Measurements from ENCODE around the gene PLSCR3. TPM values are rescaled to one million over a fixed set of nuclear protein-coding genes. Genes with fewer than 3 reads are reported as not detected.
A peak's percentile ranks its signal among the peaks of the same experiment; 100 is the strongest.

The PLSCR3 gene
- total and polyA plus RNA-seq, 2 experiments from 2014 or later = 30.0 to 34.3 TPM

DNA sequence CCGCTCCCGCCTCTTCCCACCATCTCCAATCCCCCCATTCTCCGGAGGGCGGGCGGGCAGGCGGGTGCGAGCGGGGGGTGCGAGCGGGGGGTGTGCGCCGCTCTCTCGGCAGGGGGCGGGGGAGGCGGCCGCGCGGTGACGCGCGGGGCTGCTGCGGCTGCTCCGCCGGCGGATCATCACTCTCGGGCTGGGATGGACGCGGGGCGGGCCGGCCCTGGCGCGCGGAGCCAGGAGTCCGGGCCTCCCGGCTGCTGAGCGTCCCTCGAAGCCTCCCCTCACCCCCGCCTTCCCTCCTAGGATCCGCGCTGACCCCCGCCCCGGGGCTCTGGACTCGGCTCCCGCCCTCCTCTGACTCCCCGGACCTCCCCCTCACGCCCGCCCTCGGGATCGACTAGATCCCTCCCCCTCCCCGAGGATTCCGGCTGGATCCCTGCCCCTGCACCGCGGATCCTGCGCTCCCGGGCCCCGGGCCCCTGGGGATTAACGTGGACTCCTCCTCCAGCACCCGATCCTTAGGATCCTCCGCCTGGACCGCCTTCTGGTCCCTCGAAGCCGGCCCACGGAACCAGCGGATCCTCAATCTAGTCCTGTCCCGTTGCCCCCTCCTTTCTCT is 10.5 kb upstream of the PLSCR3 start (continued):
- TF ChIP-seq, protein P1, sequence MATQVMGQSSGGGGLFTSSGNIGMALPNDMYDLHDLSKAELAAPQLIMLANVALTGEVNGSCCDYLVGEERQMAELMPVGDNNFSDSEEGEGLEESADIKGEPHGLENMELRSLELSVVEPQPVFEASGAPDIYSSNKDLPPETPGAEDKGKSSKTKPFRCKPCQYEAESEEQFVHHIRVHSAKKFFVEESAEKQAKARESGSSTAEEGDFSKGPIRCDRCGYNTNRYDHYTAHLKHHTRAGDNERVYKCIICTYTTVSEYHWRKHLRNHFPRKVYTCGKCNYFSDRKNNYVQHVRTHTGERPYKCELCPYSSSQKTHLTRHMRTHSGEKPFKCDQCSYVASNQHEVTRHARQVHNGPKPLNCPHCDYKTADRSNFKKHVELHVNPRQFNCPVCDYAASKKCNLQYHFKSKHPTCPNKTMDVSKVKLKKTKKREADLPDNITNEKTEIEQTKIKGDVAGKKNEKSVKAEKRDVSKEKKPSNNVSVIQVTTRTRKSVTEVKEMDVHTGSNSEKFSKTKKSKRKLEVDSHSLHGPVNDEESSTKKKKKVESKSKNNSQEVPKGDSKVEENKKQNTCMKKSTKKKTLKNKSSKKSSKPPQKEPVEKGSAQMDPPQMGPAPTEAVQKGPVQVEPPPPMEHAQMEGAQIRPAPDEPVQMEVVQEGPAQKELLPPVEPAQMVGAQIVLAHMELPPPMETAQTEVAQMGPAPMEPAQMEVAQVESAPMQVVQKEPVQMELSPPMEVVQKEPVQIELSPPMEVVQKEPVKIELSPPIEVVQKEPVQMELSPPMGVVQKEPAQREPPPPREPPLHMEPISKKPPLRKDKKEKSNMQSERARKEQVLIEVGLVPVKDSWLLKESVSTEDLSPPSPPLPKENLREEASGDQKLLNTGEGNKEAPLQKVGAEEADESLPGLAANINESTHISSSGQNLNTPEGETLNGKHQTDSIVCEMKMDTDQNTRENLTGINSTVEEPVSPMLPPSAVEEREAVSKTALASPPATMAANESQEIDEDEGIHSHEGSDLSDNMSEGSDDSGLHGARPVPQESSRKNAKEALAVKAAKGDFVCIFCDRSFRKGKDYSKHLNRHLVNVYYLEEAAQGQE (IDR thresholded peaks at IDR 0.05; ENCODE audit: unreplicated experiment) = no peak

DNA sequence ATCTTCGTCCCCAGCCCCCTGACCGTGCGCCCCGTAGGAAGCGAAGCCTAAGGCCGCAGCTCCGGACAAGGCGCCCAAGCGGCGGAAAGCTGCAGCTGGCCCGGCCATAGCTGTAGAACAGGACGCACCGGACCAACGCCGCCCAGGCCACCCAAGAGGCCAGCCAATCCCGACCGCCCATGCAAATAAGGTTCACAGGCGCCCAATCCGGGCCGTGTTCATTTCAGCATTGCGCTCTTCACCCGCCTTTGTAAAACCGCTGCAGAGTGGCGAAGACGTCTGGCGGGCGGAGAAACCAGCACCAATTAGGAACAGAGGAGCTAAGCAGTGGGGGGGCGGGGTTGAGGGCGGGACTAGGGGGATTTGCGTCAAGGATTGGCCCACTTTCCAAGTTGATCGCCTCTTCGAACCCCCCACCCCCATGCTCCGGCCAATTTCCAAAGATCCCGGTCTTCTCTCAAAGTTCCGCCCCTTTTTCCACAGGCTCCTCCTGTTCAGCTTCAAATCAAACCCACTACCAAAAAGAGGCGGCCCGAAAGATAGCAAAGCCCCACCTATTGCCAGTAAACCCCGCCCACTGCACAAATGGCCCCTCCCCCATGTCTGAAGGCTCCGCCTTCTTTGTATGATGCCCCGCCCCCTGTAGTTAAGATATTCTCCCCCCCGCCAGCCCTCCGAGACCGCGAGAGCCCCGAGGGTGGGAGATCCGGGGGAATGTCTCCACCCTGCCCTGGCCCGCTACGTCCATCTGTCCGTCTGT is 9.8 kb upstream of the PLSCR3 start, which contains the start of gene TMEM256:
TMEM256 (minus strand) TSS at position 121 of the 760 bp plus-strand sequence; CDS start at position 108, 13 bp downstream.
- H3K4me1 Mint-ChIP-seq = peaks cover 27% of the 10 kb centered on the region
- Histone ChIP-seq H3K4me3 (peak within 1 kb of the TSS; percentile 90), H3K4me1 (ENCODE audit: insufficient read depth) (peaks cover 28% of the 10 kb centered on the region), H3K79me2 (replicated peaks; ENCODE audit: insufficient read depth) (peaks cover 14% of the 10 kb centered on the region), H2AFZ (no peak within 1 kb of the TSS), H3K27ac (ENCODE audit: low read depth) (peak within 1 kb of the TSS; percentile 78; the same call in 1 of the 2 replicates), H3K36me3 (ENCODE audit: insufficient read depth) (peaks cover 3% of the 10 kb centered on the region; the same call in 1 of the 2 replicates), H3F3A (replicated peaks; ENCODE audit: low read depth) (peaks cover 27% of the 10 kb centered on the region), H3K27me3 (ENCODE audit: insufficient read depth) (no peaks in the 10 kb centered on the region), H4K20me1 (replicated peaks; ENCODE audit: insufficient read depth) (peaks cover 12% of the 10 kb centered on the region), H3K4me2 (peak within 1 kb of the TSS; percentile 99), H3K9me2 (ENCODE audit: insufficient read depth) (no peaks in the 10 kb centered on the region)
- TF ChIP-seq, protein P1 (IDR thresholded peaks at IDR 0.05; ENCODE audit: unreplicated experiment) = no peak
- TF ChIP-seq JUNB (IDR thresholded peaks at IDR 0.05; ENCODE audit: unreplicated experiment) (no peak), CREB1 (CRISPR knock-in tag; IDR thresholded peaks at IDR 0.05; ENCODE audit: low read depth) (peak; percentile 70), EZH2 (IDR thresholded peaks at IDR 0.05; ENCODE audit: low read depth, unreplicated experiment) (no peak), POLR2AphosphoS5 (IDR thresholded peaks at IDR 0.05; ENCODE audit: low read depth) (peak; percentile 92)
- H3K27me3 Mint-ChIP-seq (ENCODE audit: insufficient read depth, low read depth, poor library complexity) = peaks cover 11% of the 10 kb centered on the region
- H3K36me3 Mint-ChIP-seq (ENCODE audit: low read depth) = peaks cover 12% of the 10 kb centered on the region; the same call in 2 of the 3 replicates
- DNase-seq (ENCODE audit: low spot score) = peak; percentile 100
- peak within 1 kb of the TSS; percentile 88 for H3K4me3 Mint-ChIP-seq
- H3K9me3 Mint-ChIP-seq = no peaks in the 10 kb centered on the region
- H3K27ac Mint-ChIP-seq = peak within 1 kb of the TSS; percentile 93
- ATAC-seq = peak; percentile 83

Data from GM23338 (cell line).